Measurements from ENCODE around the gene KCNA10.

The KCNA10 gene

DNA sequence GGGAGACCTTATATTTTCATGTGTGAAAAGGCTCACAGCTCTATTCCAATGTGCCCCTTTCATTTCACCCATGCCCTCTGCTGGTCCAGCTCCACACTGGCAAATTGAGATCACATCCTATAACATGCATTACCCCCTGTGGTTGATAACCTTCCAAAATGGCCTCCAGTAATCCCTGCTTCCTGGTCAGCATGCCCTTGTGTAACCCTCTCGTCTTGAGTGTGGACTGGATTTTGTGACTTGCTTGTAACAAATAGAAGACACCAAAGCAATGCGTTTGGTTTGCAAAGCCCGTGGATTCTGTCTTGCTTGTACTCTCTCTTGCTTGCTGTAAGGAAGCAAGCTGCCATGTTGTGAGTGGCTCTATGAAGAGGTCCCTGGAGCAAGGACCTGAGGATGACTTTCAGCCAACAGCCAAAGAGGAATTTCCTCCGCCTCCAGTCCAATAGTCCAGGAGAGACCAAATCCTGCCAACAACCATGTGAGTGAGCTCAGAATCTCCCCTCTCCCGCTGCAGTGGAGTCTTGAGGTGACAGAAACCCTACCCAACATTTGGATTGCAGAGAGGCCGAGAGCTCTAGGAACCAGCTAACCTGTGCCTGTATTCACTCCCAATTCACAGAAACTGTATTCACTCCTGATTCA lies 17.4 kb downstream of the KCNA10 start:
- TF ChIP-seq GABPA (IDR thresholded peaks at IDR 0.05; ENCODE audit: low read depth) (no peak), POLR2AphosphoS5 (IDR thresholded peaks at IDR 0.05; ENCODE audit: low read depth) (no peak), SPI1 (IDR thresholded peaks at IDR 0.05; ENCODE audit: borderline replicate concordance, low read depth) (no peak)
- TF ChIP-seq, protein P1, sequence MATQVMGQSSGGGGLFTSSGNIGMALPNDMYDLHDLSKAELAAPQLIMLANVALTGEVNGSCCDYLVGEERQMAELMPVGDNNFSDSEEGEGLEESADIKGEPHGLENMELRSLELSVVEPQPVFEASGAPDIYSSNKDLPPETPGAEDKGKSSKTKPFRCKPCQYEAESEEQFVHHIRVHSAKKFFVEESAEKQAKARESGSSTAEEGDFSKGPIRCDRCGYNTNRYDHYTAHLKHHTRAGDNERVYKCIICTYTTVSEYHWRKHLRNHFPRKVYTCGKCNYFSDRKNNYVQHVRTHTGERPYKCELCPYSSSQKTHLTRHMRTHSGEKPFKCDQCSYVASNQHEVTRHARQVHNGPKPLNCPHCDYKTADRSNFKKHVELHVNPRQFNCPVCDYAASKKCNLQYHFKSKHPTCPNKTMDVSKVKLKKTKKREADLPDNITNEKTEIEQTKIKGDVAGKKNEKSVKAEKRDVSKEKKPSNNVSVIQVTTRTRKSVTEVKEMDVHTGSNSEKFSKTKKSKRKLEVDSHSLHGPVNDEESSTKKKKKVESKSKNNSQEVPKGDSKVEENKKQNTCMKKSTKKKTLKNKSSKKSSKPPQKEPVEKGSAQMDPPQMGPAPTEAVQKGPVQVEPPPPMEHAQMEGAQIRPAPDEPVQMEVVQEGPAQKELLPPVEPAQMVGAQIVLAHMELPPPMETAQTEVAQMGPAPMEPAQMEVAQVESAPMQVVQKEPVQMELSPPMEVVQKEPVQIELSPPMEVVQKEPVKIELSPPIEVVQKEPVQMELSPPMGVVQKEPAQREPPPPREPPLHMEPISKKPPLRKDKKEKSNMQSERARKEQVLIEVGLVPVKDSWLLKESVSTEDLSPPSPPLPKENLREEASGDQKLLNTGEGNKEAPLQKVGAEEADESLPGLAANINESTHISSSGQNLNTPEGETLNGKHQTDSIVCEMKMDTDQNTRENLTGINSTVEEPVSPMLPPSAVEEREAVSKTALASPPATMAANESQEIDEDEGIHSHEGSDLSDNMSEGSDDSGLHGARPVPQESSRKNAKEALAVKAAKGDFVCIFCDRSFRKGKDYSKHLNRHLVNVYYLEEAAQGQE (IDR thresholded peaks at IDR 0.05; ENCODE audit: insufficient replicate concordance, low read depth) = no peak
- TF ChIP-seq, protein P2, sequence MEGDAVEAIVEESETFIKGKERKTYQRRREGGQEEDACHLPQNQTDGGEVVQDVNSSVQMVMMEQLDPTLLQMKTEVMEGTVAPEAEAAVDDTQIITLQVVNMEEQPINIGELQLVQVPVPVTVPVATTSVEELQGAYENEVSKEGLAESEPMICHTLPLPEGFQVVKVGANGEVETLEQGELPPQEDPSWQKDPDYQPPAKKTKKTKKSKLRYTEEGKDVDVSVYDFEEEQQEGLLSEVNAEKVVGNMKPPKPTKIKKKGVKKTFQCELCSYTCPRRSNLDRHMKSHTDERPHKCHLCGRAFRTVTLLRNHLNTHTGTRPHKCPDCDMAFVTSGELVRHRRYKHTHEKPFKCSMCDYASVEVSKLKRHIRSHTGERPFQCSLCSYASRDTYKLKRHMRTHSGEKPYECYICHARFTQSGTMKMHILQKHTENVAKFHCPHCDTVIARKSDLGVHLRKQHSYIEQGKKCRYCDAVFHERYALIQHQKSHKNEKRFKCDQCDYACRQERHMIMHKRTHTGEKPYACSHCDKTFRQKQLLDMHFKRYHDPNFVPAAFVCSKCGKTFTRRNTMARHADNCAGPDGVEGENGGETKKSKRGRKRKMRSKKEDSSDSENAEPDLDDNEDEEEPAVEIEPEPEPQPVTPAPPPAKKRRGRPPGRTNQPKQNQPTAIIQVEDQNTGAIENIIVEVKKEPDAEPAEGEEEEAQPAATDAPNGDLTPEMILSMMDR (IDR thresholded peaks at IDR 0.05; ENCODE audit: insufficient read depth, low read length) = no peak
- DNase-seq (ENCODE audit: low read depth in 1 of 2, low spot score in 1 of 2) = no peak
- no peaks in the 10 kb centered on the region for H3K27me3 ChIP-seq (ENCODE audit: insufficient read depth, poor library complexity, severe bottlenecking)
- H3K4me3 ChIP-seq (replicated peaks; ENCODE audit: insufficient read depth, low read length) = no peak overlapping the region
- no peak overlapping the region for H3K27ac ChIP-seq (replicated peaks)

DNA sequence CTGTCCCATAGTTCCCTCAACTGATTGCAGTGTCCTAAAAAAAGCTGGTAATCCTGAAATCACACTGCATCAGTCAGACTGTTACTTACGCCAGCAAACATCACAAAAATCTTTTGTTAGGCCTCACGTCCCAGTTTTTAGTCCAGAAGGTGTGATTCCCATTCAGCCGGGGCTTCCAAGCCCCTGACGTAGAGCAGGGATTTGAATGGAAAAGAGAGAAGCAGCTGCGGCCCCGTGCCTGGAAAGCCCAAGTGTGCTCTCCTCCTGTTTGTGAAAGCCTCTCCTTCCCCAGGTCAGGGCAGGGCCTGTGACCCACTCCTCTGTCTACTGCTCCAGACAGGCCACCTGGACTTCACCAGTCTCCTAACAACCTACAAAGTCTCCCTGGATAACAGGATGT lies 20.7 kb downstream of the KCNA10 start:
- H3K27ac ChIP-seq (replicated peaks) = no peak overlapping the region
- TF ChIP-seq, protein P1 (IDR thresholded peaks at IDR 0.05; ENCODE audit: insufficient replicate concordance, low read depth) = no peak
- TF ChIP-seq, protein P2 (IDR thresholded peaks at IDR 0.05; ENCODE audit: insufficient read depth, low read length) = no peak
- TF ChIP-seq SPI1 (IDR thresholded peaks at IDR 0.05; ENCODE audit: borderline replicate concordance, low read depth) (no peak), POLR2AphosphoS5 (IDR thresholded peaks at IDR 0.05; ENCODE audit: low read depth) (no peak), GABPA (IDR thresholded peaks at IDR 0.05; ENCODE audit: low read depth) (no peak)
- no peak overlapping the region for H3K4me3 ChIP-seq (replicated peaks; ENCODE audit: insufficient read depth, low read length)
- no peak for DNase-seq (ENCODE audit: low read depth in 1 of 2, low spot score in 1 of 2)
- H3K27me3 ChIP-seq (ENCODE audit: insufficient read depth, poor library complexity, severe bottlenecking) = no peaks in the 10 kb centered on the region

DNA sequence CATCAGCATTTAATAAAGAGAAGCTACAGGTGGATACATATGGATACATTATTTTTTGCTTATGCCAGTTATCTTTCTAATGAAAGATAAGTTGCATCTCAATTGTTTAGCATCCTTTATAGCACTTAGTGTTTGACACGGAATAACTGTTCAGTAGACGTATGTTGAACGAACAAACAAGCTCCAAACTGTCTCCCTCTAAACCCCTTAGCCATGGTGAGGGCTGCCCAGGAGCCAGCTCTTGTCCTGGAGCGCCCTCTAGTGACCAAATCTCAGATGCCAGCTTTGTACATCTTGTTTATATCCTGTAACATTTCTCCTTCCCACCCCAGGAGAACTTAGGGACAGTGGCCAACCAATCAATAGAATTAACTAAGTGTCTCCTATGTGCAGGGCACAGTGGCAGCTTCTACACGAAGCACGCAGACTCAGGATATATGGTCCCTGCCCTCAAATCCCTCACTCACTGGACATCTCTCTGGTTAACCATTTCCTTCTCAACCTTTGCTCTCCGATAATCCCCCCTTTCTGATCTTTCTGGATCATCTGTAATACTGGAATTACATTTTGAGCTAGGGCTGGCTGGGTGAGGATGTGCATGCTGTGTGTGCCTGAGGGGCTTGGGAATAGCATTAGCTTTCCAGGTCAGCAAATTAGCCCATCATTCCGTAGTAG lies 22.9 kb downstream of the KCNA10 start:
- DNase-seq (ENCODE audit: low read depth in 1 of 2, low spot score in 1 of 2) = peak; percentile 54 to 72
- Histone ChIP-seq H3K27ac (replicated peaks) (no peak overlapping the region), H3K27me3 (ENCODE audit: insufficient read depth, poor library complexity, severe bottlenecking) (no peaks in the 10 kb centered on the region), H3K4me3 (replicated peaks; ENCODE audit: insufficient read depth, low read length) (no peak overlapping the region)
- TF ChIP-seq, protein P2 (IDR thresholded peaks at IDR 0.05; ENCODE audit: insufficient read depth, low read length) = peak; percentile 94
- TF ChIP-seq, protein P1 (IDR thresholded peaks at IDR 0.05; ENCODE audit: insufficient replicate concordance, low read depth) = no peak

Data from HL-60 (cell line).